H1 (cell line): ENCODE data around the gene OGDH. TPM values are rescaled to one million over a fixed set of nuclear protein-coding genes. Genes with fewer than 3 reads are reported as not detected.

ENCODE experiments used
- CTCF ChIA-PET: fragments of 300-600 bp; sonication (Branson Sonifier 250); formaldehyde crosslinking; loops from one replicate; lab custom pipeline; 2021; ENCODE audit not compliant: partially characterized antibody; lab: Charles Lee
- POLR2A ChIA-PET: fragments of 300-600 bp; sonication (Branson Sonifier 250); formaldehyde crosslinking; loops from one replicate; lab custom pipeline; 2021; ENCODE audit warnings: inconsistent platforms; ENCODE audit not compliant: partially characterized antibody; lab: Charles Lee
- DNase-seq, 2 experiments: peaks; one replicate each; pipeline versions ENCODE4 v3.0.0 to v3.0.0-alpha.2; 2010 to 2022; ENCODE audit warnings: low spot score in 2 of 2, low read depth in 1 of 2, mixed read lengths in 1 of 2
- FAIRE-seq: peaks from 2 replicates; lab custom pipeline; 2011; peaks lifted over from hg19 to GRCh38; lab: Jason Lieb, UNC
- H2AFZ ChIP-seq: 2 replicates; pipeline ENCODE4 v1.8.1; 2012; ENCODE audit warnings: low read length, inconsistent platforms
- H2AK5ac ChIP-seq: 2 replicates; pipeline ENCODE4 v1.6.1; 2013; ENCODE audit warnings: low read depth, low read length
- H2BK120ac ChIP-seq: replicated peaks from 2 replicates; pipeline ENCODE3; 2013; ENCODE audit warnings: low read depth, low read length, inconsistent platforms
- H2BK12ac ChIP-seq: 2 replicates; pipeline ENCODE4 v1.6.1; 2013; ENCODE audit warnings: low read depth, low read length
- H2BK15ac ChIP-seq: 2 replicates; pipeline ENCODE4 v1.6.1; 2013; ENCODE audit warnings: low read length
- H2BK20ac ChIP-seq: 2 replicates; pipeline ENCODE4 v1.6.1; 2013; ENCODE audit warnings: low read length
- H2BK5ac ChIP-seq: 2 replicates; pipeline ENCODE4 v1.6.1; 2013; ENCODE audit warnings: low read depth, low read length
- H3K14ac ChIP-seq: 2 replicates; pipeline ENCODE4 v1.6.1; 2013; ENCODE audit warnings: inconsistent platforms; ENCODE audit not compliant: insufficient read length
- H3K18ac ChIP-seq: 2 replicates; pipeline ENCODE4 v1.6.1; 2013; ENCODE audit warnings: low read length; ENCODE audit errors: extremely low read depth
- H3K23ac ChIP-seq: 2 replicates; pipeline ENCODE4 v1.6.1; 2013; ENCODE audit warnings: inconsistent platforms; ENCODE audit not compliant: insufficient read length
- H3K23me2 ChIP-seq: 2 replicates; pipeline ENCODE4 v1.6.1; 2013; ENCODE audit warnings: low read depth, low read length
- H3K27ac ChIP-seq: 2 replicates; pipeline ENCODE4 v1.6.1; 2011; ENCODE audit warnings: low read depth, low read length, inconsistent platforms
- H3K27me3 ChIP-seq, 4 experiments: replicated peaks in 1 of 4; 1 replicate in 1 of 4; 2 replicates in 3 of 4; pipeline versions ENCODE4 v1.6.1 to v1.8.1; 2011 to 2013; ENCODE audit warnings: low read length in 3 of 4, mild to moderate bottlenecking in 3 of 4, inconsistent platforms in 2 of 4, mixed read lengths in 2 of 4, moderate library complexity in 1 of 4; ENCODE audit not compliant: control insufficient read depth in 3 of 4, insufficient read depth in 3 of 4; ENCODE audit errors: extremely low read depth in 1 of 4
- H3K36me3 ChIP-seq, 4 experiments: 2 replicates each; pipeline versions ENCODE4 v1.6.1 to v1.8.1; 2011 to 2013; ENCODE audit warnings: mild to moderate bottlenecking in 4 of 4, low read length in 3 of 4, moderate library complexity in 2 of 4, control low read depth in 1 of 4, inconsistent platforms in 1 of 4; ENCODE audit not compliant: insufficient read depth in 4 of 4, control insufficient read depth in 2 of 4
- H3K4ac ChIP-seq: replicated peaks from 2 replicates; pipeline ENCODE3; 2013; ENCODE audit warnings: low read length, low read depth, mixed read lengths, inconsistent platforms; ENCODE audit not compliant: insufficient read length
- H3K4me1 ChIP-seq, 4 experiments: replicated peaks in 1 of 4; 1 replicate in 1 of 4; 2 replicates in 3 of 4; pipeline versions ENCODE4 v1.6.1 to v1.8.1; 2011 to 2013; ENCODE audit warnings: low read length in 3 of 4, inconsistent platforms in 2 of 4, mixed read lengths in 1 of 4; ENCODE audit not compliant: insufficient read depth in 4 of 4, control insufficient read depth in 3 of 4
- H3K4me2 ChIP-seq, 2 experiments: 2 replicates each; pipeline versions ENCODE4 v1.6.1 to v1.8.1; 2011 to 2013; ENCODE audit warnings: low read depth in 2 of 2, low read length in 2 of 2, control low read depth in 1 of 2, inconsistent platforms in 1 of 2, mild to moderate bottlenecking in 1 of 2; ENCODE audit not compliant: insufficient read depth in 1 of 2
- H3K4me3 ChIP-seq, 4 experiments: fragments of 200-600, 300-600 bp in 1 of 4; sonication (generic), shearing (Covaris generic), sonication (Bioruptor Twin) in 1 of 4; 2 replicates each; pipeline versions ENCODE4 v1.5.1 to v1.8.1; 2011 to 2016; ENCODE audit warnings: low read length in 4 of 4, low read depth in 3 of 4, control low read depth in 2 of 4, inconsistent platforms in 2 of 4, mild to moderate bottlenecking in 2 of 4, mixed read lengths in 1 of 4, moderate library complexity in 1 of 4; ENCODE audit not compliant: insufficient read depth in 2 of 4; ENCODE audit errors: extremely low read depth in 1 of 4
- H3K56ac ChIP-seq: replicated peaks from 2 replicates; pipeline ENCODE3; 2013; ENCODE audit warnings: low read depth, mild to moderate bottlenecking, mixed read lengths, low read length, inconsistent platforms; ENCODE audit not compliant: insufficient read length
- H3K79me1 ChIP-seq: 2 replicates; pipeline ENCODE4 v1.6.1; 2013; ENCODE audit warnings: low read depth, low read length, control low read depth
- H3K79me2 ChIP-seq, 2 experiments: 2 replicates each; pipeline versions ENCODE4 v1.6.1 to v1.8.1; 2012 to 2013; ENCODE audit warnings: low read length in 2 of 2, mild to moderate bottlenecking in 2 of 2, inconsistent platforms in 1 of 2; ENCODE audit not compliant: insufficient read depth in 2 of 2, control insufficient read depth in 1 of 2
- H3K9ac ChIP-seq, 4 experiments: replicated peaks in 1 of 4; 1 replicate in 1 of 4; 2 replicates in 3 of 4; pipeline versions ENCODE4 v1.6.1 to v1.8.1; 2011 to 2013; ENCODE audit warnings: low read depth in 3 of 4, low read length in 3 of 4, control low read depth in 2 of 4, mild to moderate bottlenecking in 2 of 4, moderate library complexity in 2 of 4, inconsistent platforms in 1 of 4; ENCODE audit errors: extremely low read depth in 1 of 4
- H3K9me3 ChIP-seq, 2 experiments: 2 replicates each; pipeline versions ENCODE4 v1.6.1 to v1.8.1; 2012 to 2013; ENCODE audit warnings: mild to moderate bottlenecking in 2 of 2, moderate library complexity in 2 of 2, control low read depth in 1 of 2, inconsistent platforms in 1 of 2, low read depth in 1 of 2, low read length in 1 of 2, mixed read lengths in 1 of 2; ENCODE audit not compliant: insufficient read depth in 2 of 2
- H4K20me1 ChIP-seq, 2 experiments: replicated peaks in 1 of 2; 2 replicates each; pipeline versions ENCODE3 to v1.8.1; 2011 to 2013; ENCODE audit warnings: inconsistent platforms in 2 of 2, low read length in 2 of 2, mild to moderate bottlenecking in 1 of 2; ENCODE audit not compliant: insufficient read depth in 2 of 2, control insufficient read depth in 1 of 2
- H4K5ac ChIP-seq: 2 replicates; pipeline ENCODE4 v1.6.1; 2013; ENCODE audit warnings: low read length, low read depth, mixed read lengths, inconsistent platforms; ENCODE audit not compliant: insufficient read length
- H4K8ac ChIP-seq: 2 replicates; pipeline ENCODE4 v1.8.0; 2013; ENCODE audit warnings: mild to moderate bottlenecking, moderate library complexity, low read length, inconsistent platforms; ENCODE audit not compliant: insufficient read depth; ENCODE audit errors: extremely low read depth
- H4K91ac ChIP-seq: replicated peaks from 2 replicates; pipeline ENCODE3; 2013; ENCODE audit warnings: low read length, mixed read lengths, inconsistent platforms; ENCODE audit not compliant: insufficient read length
- ATF3 ChIP-seq: IDR thresholded peaks from 2 replicates; pipeline ENCODE4 v1.6.1; 2011; ENCODE audit warnings: low read depth, mild to moderate bottlenecking, low read length; ENCODE audit not compliant: insufficient read depth
- KDM5A ChIP-seq: fragments of 200-600 bp; IDR thresholded peaks from 2 replicates; pipeline ENCODE4 v1.7.1; 2012; ENCODE audit warnings: mild to moderate bottlenecking, low read length, inconsistent platforms, mixed read lengths
- POU5F1 ChIP-seq: IDR thresholded peaks from 2 replicates; pipeline ENCODE4 v1.6.1; 2011; ENCODE audit warnings: low read depth, mild to moderate bottlenecking, low read length, moderate library complexity
- SP1 ChIP-seq: IDR thresholded peaks from 2 replicates; pipeline ENCODE4 v1.6.1; 2011; ENCODE audit warnings: low read depth, low read length
- SP2 ChIP-seq: IDR thresholded peaks from 2 replicates; pipeline ENCODE4 v1.6.1; 2012; ENCODE audit warnings: mild to moderate bottlenecking, low read length, inconsistent platforms
- ZNF274 ChIP-seq: IDR thresholded peaks from 2 replicates; pipeline ENCODE4 v1.7.0; 2012; ENCODE audit warnings: low read length, borderline replicate concordance; ENCODE audit errors: extremely low read depth
- WGBS, 2 experiments: shearing (Covaris generic) in 1 of 2; methylation state at CpG; one replicate each; pipeline versions ENCODE4 v1.1.6 to v1.1.7; 2013 to 2015; ENCODE audit warnings: low lambda C conversion rate in 2 of 2, mixed read lengths in 2 of 2, inconsistent platforms in 1 of 2, low coverage in 1 of 2, missing lambda C conversion rate in 1 of 2; ENCODE audit not compliant: insufficient replicate concordance in 2 of 2, insufficient coverage in 1 of 2, insufficient read length in 1 of 2; ENCODE audit errors: extremely low coverage in 1 of 2, missing lambda C conversion rate in 1 of 2; 5-methylcytosine and 5-hydroxymethylcytosine counted together
- polyA plus RNA-seq, 7 experiments: library from polyadenylated mRNA; depleted of rRNA in 3 of 7; stranded (reverse) in 5 of 7; unstranded in 2 of 7; fragments of >200 nt in 5 of 7; fragments of 200-250 nt in 2 of 7; gene quantifications; 1 replicate in 5 of 7; 2 replicates in 1 of 7; 4 replicates in 1 of 7; pipeline versions ENCODE4 v1.2.1 to v1.2.3, GENCODE V29; 2011 to 2013; ENCODE audit warnings: missing spikeins in 2 of 7, mixed read lengths in 2 of 7
- total RNA-seq: library from RNA; stranded (reverse); fragmentation: NEBNext Ultra II Directional; extraction: Animal tissue kit (Norgen Biotek cat#: 25700); gene quantifications from 2 replicates; pipeline ENCODE4 v1.2.1, GENCODE V29; 2021

OGDH gene
- total and polyA plus RNA-seq, 2 of the 8 experiments (the other 6 are each of a cell fraction or from before 2014, with no cell fraction given): 71.6 to 91.6 TPM

GRCh38 chr7:44676776-44677175 is 70.3 kb downstream of the OGDH start:
- Histone ChIP-seq H3K27me3 (no peaks in the 10 kb centered on the region), H2AFZ (no peak overlapping the region), H2AK5ac (no peak overlapping the region), H3K4me2 (no peak overlapping the region), H3K9me3 (no peaks in the 10 kb centered on the region), H2BK120ac (no peak overlapping the region), H3K23ac (no peak overlapping the region), H3K79me2 (no peaks in the 10 kb centered on the region), H2BK20ac (no peak overlapping the region), H4K8ac (no peak overlapping the region), H4K5ac (no peak overlapping the region), H2BK15ac (no peak overlapping the region), H3K56ac (no peak overlapping the region), H3K27ac (no peak overlapping the region), H3K4me3 (no peak overlapping the region), H3K14ac (no peak overlapping the region), H4K91ac (no peak overlapping the region), H2BK12ac (no peak overlapping the region), H3K23me2 (no peaks in the 10 kb centered on the region), H3K18ac (no peak overlapping the region), H4K20me1 (peaks cover 1 to 2% of the 10 kb centered on the region in 2 experiments), H3K36me3 (peaks cover 3 to 36% (median 10%) of the 10 kb centered on the region in 4 experiments; a peak in 6 of 8 replicates), H3K4ac (no peak overlapping the region), H3K4me1 (no peaks in the 10 kb centered on the region), H3K79me1 (no peaks in the 10 kb centered on the region; the same call in 1 of the 2 replicates), H2BK5ac (no peak overlapping the region), H3K9ac (no peak overlapping the region)
- no peak for FAIRE-seq
- ChIA-PET POLR2A (interaction anchor here (0.6 kb wide), 1 partner anchor 94 kb away, joined by 3 read pairs; no protein-coding TSS in a partner anchor), CTCF (no interaction called here)
- 83% methylated on average over 4 of the region's 4 CpGs; no CpG with 5 or more reads in 1 of the 2 experiments for WGBS, 2 experiments
- no peak for DNase-seq
- TF ChIP-seq SP1 (no peak), KDM5A (no peak), ZNF274 (no peak), POU5F1 (no peak), ATF3 (no peak), SP2 (no peak)
